ENCODE data around the gene GTPBP1. TPM values are rescaled to one million over a fixed set of nuclear protein-coding genes. Genes with fewer than 3 reads are reported as not detected.
A peak's percentile ranks its signal among the peaks of the same experiment; 100 is the strongest.

GTPBP1 gene
- total and polyA plus RNA-seq, 2 of the 13 experiments (the other 11 are each of a cell fraction or from before 2014, with no cell fraction given), result 22.3 to 27.0 TPM

GRCh38 chr22:38681582-38682335 is 24.0 kb upstream of the GTPBP1 start, which contains the start of gene TOMM22 (continued):
- TF ChIP-seq ZBTB46 (CRISPR knock-in tag; IDR thresholded peaks at IDR 0.05; ENCODE audit: borderline replicate concordance) (no peak), THAP11 (CRISPR knock-in tag; IDR thresholded peaks at IDR 0.05) (peak; percentile 96), ATF1 (CRISPR knock-in tag; IDR thresholded peaks at IDR 0.05) (0 out of 2 replicates have a peak, but pooled peaks have one; percentile 20), NR3C1 (CRISPR knock-in tag; IDR thresholded peaks at IDR 0.05) (no peak), DDIT3 (CRISPR knock-in tag; IDR thresholded peaks at IDR 0.05) (no peak), ZSCAN22 (CRISPR knock-in tag; IDR thresholded peaks at IDR 0.05) (no peak), FIP1L1 (IDR thresholded peaks at IDR 0.05; ENCODE audit: borderline replicate concordance, insufficient read depth, low read depth, low read length) (0 out of 2 replicates have a peak, but pooled peaks have one; percentile 45), ZNF10 (CRISPR knock-in tag; IDR thresholded peaks at IDR 0.05; ENCODE audit: borderline replicate concordance, low read depth) (no peak), ZNF296 (CRISPR knock-in tag; conservative IDR thresholded peaks at IDR 0.05) (no peak), SMAD9 (CRISPR knock-in tag; IDR thresholded peaks at IDR 0.05) (no peak), TEAD3 (CRISPR knock-in tag; optimal IDR thresholded peaks at IDR 0.05; ENCODE audit: borderline replicate concordance) (peak; percentile 83), ZNF816 (CRISPR knock-in tag; IDR thresholded peaks at IDR 0.05; ENCODE audit: borderline replicate concordance) (no peak; the same call in 1 of the 2 replicates), ZNF652 (CRISPR knock-in tag; IDR thresholded peaks at IDR 0.05; ENCODE audit: borderline replicate concordance, low read depth) (0 out of 2 replicates have a peak, but pooled peaks have one; percentile 20), ZFP36L2 (CRISPR knock-in tag; IDR thresholded peaks at IDR 0.05) (no peak), ZNF430 (CRISPR knock-in tag; IDR thresholded peaks at IDR 0.05) (peak; percentile 63; the same call in 1 of the 2 replicates), GRHL1 (CRISPR knock-in tag; conservative IDR thresholded peaks at IDR 0.05) (no peak), PHF5A (CRISPR knock-in tag; IDR thresholded peaks at IDR 0.05; ENCODE audit: low read depth, unreplicated experiment) (peak; percentile 81), ZNF160 (CRISPR knock-in tag; IDR thresholded peaks at IDR 0.05) (peak; percentile 82), ZBTB25 (CRISPR knock-in tag; IDR thresholded peaks at IDR 0.05) (peak; percentile 85), SRSF9 (IDR thresholded peaks at IDR 0.05; ENCODE audit: borderline replicate concordance, insufficient read depth, low read depth, low read length, poor library complexity, severe bottlenecking) (no peak), ZKSCAN5 (CRISPR knock-in tag; IDR thresholded peaks at IDR 0.05) (no peak), SKI (IDR thresholded peaks at IDR 0.05; ENCODE audit: partially characterized antibody) (peak; percentile 46), KLF9 (CRISPR knock-in tag; IDR thresholded peaks at IDR 0.05; ENCODE audit: low read depth) (peak; percentile 96), SATB2 (CRISPR knock-in tag; IDR thresholded peaks at IDR 0.05) (peak; percentile 94), PCBP2 (optimal IDR thresholded peaks at IDR 0.05; ENCODE audit: low read depth, low read length, poor library complexity, severe bottlenecking) (no peak)
